Adipocyte (in vitro differentiated cells): ENCODE measurements around the gene ERVMER34-1.

Experiments
- DNase-seq: peaks from one replicate; pipeline ENCODE4 v3.0.0-alpha.2; 2015; ENCODE audit warnings: low read depth
- H3K27me3 ChIP-seq: replicated peaks from 2 replicates; pipeline ENCODE4 v1.7.0; 2013; ENCODE audit warnings: mild to moderate bottlenecking, low read length, moderate library complexity; ENCODE audit not compliant: control insufficient read depth, insufficient read depth
- H3K36me3 ChIP-seq: 2 replicates; pipeline ENCODE4 v1.7.0; 2013; ENCODE audit warnings: low read length, mild to moderate bottlenecking, moderate library complexity; ENCODE audit not compliant: control insufficient read depth, insufficient read depth, severe bottlenecking
- H3K4me1 ChIP-seq: 2 replicates; pipeline ENCODE4 v1.7.0; 2013; ENCODE audit warnings: mild to moderate bottlenecking, low read length, moderate library complexity; ENCODE audit not compliant: control insufficient read depth, insufficient read depth
- H3K4me3 ChIP-seq: 2 replicates; pipeline ENCODE4 v1.7.0; 2013; ENCODE audit warnings: mild to moderate bottlenecking, low read length, moderate library complexity
- H3K9ac ChIP-seq: 2 replicates; pipeline ENCODE4 v1.7.0; 2013; ENCODE audit warnings: mild to moderate bottlenecking, low read length, moderate library complexity
- H3K9me3 ChIP-seq: 2 replicates; pipeline ENCODE4 v1.7.0; 2013; ENCODE audit warnings: mild to moderate bottlenecking, low read length, moderate library complexity; ENCODE audit not compliant: control insufficient read depth

Gene ERVMER34-1

DNA sequence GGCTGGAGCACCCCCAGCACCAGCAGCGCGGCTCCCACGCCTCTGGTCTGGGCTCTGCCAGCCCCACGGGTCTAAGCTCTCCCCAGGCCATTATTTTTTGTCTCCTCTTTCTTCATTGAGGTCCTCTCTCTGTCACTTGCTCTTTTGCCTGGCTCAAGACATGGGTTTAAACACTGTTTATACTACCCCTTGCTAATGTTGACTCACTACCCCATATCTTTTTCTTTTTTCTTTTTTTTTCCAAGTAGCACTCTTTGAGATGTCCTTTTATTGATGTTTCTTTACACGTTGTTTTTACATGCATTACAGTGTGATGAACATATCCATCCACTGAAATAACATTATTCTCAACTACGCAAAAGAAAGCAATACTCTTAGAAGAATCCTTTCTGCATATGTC, 1.7 kb upstream of the ERVMER34-1 start:
- Histone ChIP-seq H3K27me3 (peaks cover 32% of the 10 kb centered on the region), H3K9ac (no peak overlapping the region), H3K36me3 (no peaks in the 10 kb centered on the region), H3K4me3 (no peak overlapping the region), H3K9me3 (no peaks in the 10 kb centered on the region), H3K4me1 (peaks cover 10% of the 10 kb centered on the region)
- no peak for DNase-seq

DNA sequence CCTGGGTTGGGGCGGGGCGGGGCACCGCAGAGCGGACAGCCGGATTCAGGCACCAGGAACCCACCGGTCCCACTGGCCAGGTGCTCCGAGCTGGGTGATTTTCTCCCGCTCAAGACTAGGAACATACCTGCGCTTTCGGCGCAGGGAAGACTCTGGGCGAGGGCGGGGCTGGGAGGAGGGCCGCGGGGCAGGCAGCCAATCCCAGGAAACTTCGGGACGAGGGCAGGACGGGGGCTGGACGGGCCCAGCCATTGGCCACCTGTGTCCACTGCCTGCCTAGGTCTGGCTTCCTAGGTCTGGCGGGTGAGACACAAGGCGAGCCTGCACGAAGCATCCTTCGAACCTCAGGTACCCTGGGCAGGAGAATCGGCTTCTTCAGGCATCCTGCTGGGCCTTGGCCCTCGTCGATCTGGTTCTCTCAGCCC, 274 bp upstream of the ERVMER34-1 start:
- Histone ChIP-seq H3K9ac (no peak overlapping the region), H3K36me3 (no peaks in the 10 kb centered on the region), H3K27me3 (peaks cover 28% of the 10 kb centered on the region), H3K9me3 (no peaks in the 10 kb centered on the region), H3K4me1 (peaks cover 10% of the 10 kb centered on the region), H3K4me3 (peak overlapping the region; percentile 74)
- no peak for DNase-seq

DNA sequence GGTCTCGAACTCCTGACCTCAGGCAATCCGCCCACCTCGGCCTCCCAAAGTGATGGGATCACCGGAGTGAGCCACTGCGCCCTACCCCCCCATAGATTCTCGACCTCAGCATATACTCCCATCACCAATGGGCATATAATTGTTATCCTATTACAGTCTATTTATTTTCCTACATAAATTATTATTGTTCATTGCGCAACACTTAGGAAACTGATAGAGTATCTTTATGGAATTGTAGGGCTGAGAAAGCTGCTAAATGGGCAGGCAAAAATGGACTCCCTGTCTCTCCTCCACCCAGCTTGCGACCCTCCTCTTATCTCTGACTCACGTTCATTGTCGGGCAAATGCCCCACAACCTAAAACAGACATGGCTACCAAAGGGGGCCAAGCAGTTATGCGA, 1.0 kb downstream of the ERVMER34-1 start:
- peaks cover 10% of the 10 kb centered on the region for H3K4me1 ChIP-seq
- H3K9me3 ChIP-seq = no peaks in the 10 kb centered on the region
- H3K27me3 ChIP-seq = peaks cover 33% of the 10 kb centered on the region
- H3K36me3 ChIP-seq = no peaks in the 10 kb centered on the region
- no peak overlapping the region for H3K4me3 ChIP-seq
- no peak for DNase-seq
- H3K9ac ChIP-seq = no peak overlapping the region

DNA sequence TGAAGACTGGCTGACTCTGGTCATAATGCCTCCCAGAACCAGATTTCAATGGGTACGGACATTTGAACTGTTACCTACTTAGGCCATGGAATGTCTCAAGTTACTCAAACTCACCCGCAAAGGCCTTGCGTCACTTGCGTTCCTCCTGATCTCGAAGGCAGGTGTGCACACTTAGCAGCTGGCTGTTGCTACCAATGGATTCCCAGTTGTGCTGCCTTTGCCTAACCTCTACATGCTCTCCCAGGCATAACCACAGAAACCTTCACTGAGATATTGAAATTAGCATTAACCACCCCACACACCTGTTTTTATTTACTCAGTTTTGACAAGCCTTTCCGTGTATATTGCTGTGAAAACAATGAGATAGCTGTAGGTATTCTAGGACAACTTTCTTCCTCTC, 2.8 kb downstream of the ERVMER34-1 start:
- Histone ChIP-seq H3K9ac (no peak overlapping the region), H3K36me3 (no peaks in the 10 kb centered on the region), H3K9me3 (no peaks in the 10 kb centered on the region), H3K4me1 (peaks cover 10% of the 10 kb centered on the region), H3K4me3 (no peak overlapping the region), H3K27me3 (peaks cover 33% of the 10 kb centered on the region)
- no peak for DNase-seq

DNA sequence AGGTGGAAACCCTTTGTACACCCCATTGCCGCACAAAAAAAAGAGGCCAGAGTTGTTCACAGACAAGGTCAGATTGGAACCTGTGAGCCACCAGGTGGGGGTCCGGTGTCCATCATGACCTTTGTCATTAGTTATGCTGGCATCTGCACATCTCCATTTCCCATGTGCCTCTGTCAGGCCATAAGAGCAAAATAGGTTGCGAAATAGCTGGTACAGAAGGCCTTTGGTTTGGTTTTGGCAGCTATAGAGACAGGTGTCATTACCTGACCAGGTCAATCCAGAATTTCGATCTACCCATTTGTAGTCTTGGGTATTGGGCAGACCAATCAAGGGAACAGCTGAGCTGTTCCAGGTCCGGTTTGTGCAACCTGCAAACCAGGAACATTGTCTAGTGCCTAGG, 6.6 kb downstream of the ERVMER34-1 start:
- Histone ChIP-seq H3K4me3 (no peak overlapping the region), H3K36me3 (no peaks in the 10 kb centered on the region), H3K9me3 (peaks cover 6% of the 10 kb centered on the region), H3K4me1 (no peaks in the 10 kb centered on the region), H3K27me3 (peaks cover 13% of the 10 kb centered on the region), H3K9ac (no peak overlapping the region)
- no peak for DNase-seq

DNA sequence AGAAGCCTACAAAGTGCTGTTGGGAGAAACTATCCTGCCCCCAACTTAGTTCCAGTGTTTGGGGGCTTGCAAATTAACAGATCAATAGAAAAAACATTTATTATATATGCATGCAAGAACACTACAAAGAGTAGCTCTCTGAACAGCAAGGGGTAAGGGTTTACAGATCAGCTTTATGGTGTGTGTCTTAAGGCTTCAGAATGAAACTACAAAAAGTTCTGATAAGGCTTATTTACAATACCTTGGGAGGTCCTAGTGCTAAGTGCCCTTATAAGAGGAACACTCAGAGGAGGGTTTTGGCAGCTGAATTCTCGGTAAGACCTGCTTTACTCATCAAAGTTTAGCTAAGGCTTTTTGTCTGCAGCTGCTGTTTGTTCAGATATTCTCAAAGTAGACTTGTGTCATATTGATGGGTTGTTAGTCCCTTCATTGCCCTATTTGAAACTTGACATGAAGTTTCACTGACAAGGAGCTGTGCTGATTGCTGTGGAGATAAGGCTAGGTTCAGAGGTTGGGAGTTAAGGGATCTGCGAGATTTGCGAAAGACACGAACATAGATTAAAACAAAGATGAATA, 7.7 kb downstream of the ERVMER34-1 start:
- H3K9ac ChIP-seq = no peak overlapping the region
- no peaks in the 10 kb centered on the region for H3K36me3 ChIP-seq
- H3K4me3 ChIP-seq = no peak overlapping the region
- no peaks in the 10 kb centered on the region for H3K4me1 ChIP-seq
- peaks cover 13% of the 10 kb centered on the region for H3K27me3 ChIP-seq
- no peak for DNase-seq
- H3K9me3 ChIP-seq = peaks cover 8% of the 10 kb centered on the region

DNA sequence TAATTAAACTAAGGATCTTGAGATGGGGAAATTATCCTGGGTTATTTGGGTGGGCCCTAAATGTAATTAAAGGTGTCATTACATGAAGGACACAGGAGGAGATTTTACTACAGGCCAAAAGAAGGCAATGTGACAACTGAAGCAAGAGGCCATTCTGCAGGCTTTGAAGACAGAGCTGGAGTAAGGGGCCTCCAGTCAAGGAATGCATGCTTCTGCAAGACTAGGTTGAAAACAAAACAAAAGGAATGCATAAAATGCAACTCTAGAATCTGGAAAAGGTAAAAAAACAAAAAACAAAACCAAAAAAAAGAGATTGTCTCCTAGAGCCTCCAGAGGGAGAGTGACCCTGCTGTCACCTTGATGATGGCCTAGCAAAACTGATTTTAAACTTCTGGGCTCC, 21.6 kb downstream of the ERVMER34-1 start:
- DNase-seq = no peak
- Histone ChIP-seq H3K9ac (no peak overlapping the region), H3K4me3 (no peak overlapping the region), H3K9me3 (no peaks in the 10 kb centered on the region), H3K4me1 (no peaks in the 10 kb centered on the region), H3K36me3 (no peaks in the 10 kb centered on the region), H3K27me3 (no peaks in the 10 kb centered on the region)

DNA sequence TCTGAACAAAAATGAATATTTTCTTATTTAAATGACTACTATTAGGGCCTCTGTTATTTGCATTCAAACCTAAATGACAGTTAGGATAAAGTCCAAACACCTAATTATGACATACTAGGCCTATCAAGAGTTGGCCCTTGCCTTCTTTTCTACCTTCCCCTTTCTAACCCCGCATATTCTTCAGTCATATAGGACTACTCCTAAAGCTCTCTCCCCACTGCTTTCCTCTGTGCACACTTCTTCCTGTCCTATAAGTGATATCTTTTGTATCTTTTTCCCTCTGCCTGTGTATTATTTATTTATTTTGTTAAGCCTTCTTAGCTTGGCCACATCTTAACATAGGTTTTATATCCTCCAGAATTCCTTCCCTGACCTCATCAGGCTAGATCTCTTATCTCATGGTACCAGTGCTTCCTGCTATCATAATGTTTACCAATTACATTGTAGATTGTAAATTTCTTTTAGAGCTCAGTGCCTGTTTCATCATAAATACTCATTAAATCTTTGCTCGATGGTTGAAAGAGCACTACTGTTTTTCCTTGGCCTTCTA, 22.5 kb downstream of the ERVMER34-1 start:
- no peaks in the 10 kb centered on the region for H3K9me3 ChIP-seq
- no peak overlapping the region for H3K4me3 ChIP-seq
- H3K4me1 ChIP-seq = no peaks in the 10 kb centered on the region
- no peaks in the 10 kb centered on the region for H3K36me3 ChIP-seq
- no peak for DNase-seq
- no peak overlapping the region for H3K9ac ChIP-seq
- H3K27me3 ChIP-seq = no peaks in the 10 kb centered on the region

DNA sequence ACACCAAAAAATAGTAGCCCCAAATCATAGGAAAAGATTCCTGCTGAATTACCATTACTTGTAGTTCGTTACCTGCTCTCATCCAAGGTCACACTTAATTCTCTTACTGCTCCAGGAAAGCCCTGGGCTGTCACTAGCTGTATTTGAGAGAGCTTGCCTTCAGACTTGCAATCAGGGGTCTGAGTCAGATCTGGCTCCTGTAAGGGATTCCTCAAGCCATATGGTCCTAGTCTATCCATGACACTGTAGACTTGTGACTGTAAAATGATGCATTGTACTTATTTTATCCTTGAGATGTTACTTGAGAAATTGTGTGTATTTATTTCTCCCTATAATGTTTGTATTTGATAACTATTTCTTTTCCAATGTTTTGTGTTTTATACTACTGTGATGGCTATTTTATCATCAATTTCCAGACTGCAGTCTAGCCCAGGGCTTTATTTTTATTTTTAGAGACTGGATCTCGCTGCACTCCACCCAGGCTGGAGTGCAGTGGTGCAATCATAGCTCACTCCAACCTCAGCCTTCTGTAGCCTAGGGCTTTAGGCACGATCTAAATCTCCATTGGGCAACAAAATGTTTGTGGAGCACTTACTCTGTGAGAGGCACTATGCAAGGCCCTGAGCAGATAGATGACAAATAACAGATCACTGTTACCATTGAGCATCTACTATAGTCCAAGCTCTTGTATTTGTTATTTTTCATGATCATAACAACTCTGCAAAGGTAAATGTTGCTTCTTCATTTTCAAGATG, 24.2 kb downstream of the ERVMER34-1 start:
- H3K9ac ChIP-seq = no peak overlapping the region
- no peaks in the 10 kb centered on the region for H3K27me3 ChIP-seq
- H3K4me3 ChIP-seq = no peak overlapping the region
- H3K4me1 ChIP-seq = no peaks in the 10 kb centered on the region
- no peaks in the 10 kb centered on the region for H3K9me3 ChIP-seq
- DNase-seq = peak; percentile 12
- no peaks in the 10 kb centered on the region for H3K36me3 ChIP-seq

DNA sequence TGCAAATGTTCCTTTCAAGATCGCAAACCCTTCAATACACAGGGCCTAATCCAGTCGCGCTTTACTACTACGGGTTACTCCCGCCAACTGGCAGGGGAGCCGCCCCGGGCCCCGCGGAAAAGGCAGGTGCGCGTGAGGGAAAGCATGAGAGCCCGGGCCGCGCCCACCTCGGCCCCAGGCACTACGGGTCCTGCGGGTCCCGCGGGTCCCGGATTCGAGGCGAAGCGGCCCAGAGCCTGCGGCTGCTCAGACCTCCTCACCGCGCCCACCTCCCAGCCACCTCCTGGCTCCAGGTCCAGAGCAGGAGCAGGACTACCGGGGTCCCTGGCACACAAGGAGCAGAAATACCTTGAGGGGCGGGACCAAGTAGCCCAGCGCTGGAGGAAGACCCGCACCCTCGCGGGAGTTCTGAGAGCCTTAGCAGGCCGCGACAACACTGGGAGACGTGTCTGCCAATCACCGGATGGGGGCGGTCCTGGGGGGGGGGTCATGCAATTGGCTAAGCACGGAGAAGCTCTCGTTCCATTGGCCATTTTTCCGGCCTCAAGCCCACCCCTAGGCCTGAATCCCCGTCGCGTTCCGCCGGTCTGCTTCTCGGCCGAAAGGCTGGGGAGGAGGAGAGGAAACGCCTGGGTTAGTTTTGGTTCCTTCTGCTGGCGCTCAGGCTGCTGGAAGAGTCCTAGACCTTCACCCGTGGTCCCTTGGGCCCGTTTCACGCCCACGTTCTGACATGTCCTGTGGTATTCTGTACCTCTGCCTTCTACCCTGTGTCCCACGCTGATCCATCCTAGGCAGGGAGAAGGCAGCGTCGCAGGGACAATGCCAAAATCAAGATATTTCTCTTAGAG, 29.0 kb downstream of the ERVMER34-1 start:
- Histone ChIP-seq H3K4me1 (peaks cover 4% of the 10 kb centered on the region), H3K9ac (peak overlapping the region; percentile 90), H3K4me3 (peak overlapping the region; percentile 83), H3K9me3 (no peaks in the 10 kb centered on the region), H3K27me3 (no peaks in the 10 kb centered on the region), H3K36me3 (no peaks in the 10 kb centered on the region)
- DNase-seq = peak; percentile 96

DNA sequence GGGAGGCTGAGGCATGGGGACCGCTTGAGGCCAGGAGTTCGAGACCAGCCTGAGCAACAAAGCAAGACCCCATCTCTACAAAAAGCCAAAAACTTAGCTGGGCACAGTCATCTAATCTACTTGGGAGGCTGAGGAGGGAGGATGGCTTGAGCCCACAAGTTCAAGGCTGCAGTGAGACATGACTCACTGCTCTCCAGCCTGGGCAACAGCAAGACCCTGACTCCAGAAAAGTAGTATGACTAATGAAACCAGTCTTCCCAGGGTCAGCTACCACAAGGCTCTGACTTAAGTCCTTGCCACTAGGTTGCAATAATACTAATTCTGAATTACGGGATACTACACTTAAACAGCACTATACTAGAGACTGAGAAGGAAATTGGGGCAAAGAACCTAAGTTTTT, 33.1 kb downstream of the ERVMER34-1 start:
- H3K9ac ChIP-seq = no peak overlapping the region
- no peak for DNase-seq
- peaks cover 21% of the 10 kb centered on the region for H3K4me1 ChIP-seq
- H3K9me3 ChIP-seq = no peaks in the 10 kb centered on the region
- H3K4me3 ChIP-seq = no peak overlapping the region
- no peaks in the 10 kb centered on the region for H3K27me3 ChIP-seq
- H3K36me3 ChIP-seq = peaks cover 26% of the 10 kb centered on the region
